Measurements from ENCODE around the gene ENOX2. TPM values are rescaled to one million over a fixed set of nuclear protein-coding genes. Genes with fewer than 3 reads are reported as not detected.
"Not testable (repeated sequence)": the region's sequence is repeated elsewhere in the genome, so short reads cannot be mapped to it uniquely, and the experiment has no call there.

The ENOX2 gene
- total RNA-seq, 1 experiment from 2014 or later: 14.5 TPM

DNA sequence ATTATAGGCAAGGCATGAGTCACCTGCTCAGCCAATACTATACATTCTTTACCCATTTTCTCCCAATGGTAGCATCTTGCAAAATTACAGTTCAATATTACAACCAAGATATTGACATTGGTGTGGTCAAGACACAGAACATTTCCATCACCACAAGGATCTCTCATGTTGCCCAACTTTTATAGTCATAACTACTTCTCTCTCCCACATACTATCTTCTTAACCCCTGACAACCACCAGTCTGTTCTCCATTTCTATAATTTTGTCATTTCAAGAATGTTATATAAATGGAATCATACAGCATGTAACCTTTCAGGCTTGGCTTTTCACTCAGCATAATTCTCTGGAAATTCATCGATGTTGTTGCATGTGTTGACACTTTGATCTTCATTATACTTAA is 144.9 kb downstream of the ENOX2 start:
- no peak for DNase-seq (ENCODE audit: low read depth)

DNA sequence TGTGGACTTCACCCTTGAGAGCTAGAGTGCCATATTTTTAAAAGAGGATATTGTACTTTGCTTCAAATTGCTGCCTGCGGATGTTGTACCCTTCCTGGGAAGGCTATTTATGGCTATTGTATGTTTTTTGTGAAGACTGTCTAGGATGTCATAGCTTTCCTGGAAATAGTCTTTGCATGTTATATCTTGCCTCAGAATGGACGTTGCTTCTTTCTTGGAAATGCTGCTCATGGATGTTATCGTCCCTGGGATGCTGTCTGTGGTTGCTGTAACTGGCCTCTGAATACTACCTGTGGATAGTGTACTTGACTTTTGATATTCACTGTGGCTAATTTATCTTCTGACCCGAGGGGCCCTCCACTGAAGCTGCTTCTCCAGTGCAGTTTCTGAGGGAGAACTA is 146.8 kb downstream of the ENOX2 start:
- no peak for DNase-seq (ENCODE audit: low read depth)

DNA sequence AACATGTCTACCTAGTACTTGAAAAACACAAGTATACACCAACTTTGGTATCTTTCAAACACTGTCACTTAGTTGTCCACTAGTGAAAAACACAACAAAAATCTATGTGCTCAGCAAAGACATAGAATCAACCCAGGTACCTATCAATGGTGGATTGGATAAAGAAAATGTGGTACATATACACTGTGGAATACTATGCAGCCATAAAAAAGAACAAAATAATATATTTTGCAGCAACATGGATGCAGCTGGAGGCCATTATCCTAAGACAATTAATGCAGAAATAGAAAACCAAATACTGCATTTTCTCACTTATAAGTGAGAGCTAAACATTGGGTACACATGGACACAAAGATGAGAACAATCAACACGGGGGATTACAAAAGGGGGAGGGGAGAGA is 148.7 kb downstream of the ENOX2 start:
- no peak for DNase-seq (ENCODE audit: low read depth)

DNA sequence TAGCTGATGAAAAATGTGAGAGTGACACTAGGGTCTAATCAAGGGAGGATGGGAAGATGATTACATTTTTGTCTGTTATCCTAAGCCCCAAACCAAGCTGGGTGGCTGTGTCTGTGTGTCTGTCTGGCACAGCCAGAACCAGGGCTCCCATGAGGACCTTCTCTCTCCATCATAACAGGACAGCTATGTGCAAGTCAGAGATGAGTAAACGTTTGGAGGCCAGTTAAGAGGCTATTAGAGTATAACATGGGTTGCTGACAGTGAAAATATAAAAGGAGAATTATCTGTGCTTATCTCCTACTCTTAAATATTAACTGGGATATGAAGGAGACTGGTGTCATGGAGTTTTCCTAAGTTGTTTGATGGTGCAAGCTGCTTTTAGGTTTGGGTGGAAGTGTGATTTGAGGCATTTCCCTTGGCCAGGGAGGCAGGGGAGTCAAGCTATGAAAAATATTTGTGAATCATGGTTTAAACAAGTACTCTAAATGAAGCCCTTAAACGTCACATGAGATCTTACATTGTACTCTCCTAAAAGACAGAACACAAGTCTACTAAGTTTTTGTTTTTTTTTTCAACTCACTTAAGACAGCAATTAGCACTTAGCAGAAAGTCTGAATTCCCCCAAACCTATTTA is 156.2 kb downstream of the ENOX2 start:
- DNase-seq (ENCODE audit: low read depth): no peak

DNA sequence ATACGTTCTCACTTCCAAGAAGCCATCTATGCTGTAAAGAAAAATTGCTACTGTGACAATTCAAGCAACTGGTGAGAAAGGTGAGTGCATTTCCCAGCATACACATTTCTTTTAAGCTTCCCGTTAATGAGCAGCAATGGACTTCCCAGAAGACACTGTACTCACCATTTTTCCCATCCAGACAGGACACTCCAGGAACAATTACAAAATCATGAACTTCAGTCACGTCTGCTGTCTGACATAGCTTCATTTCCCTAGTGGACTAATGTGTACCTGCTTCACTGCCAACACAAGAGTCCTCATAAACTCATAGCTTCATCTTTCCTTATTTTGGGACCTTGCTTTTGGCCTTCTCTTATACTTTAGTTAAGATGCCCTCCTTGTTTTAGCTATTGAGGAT is 156.9 kb downstream of the ENOX2 start:
- no peak for DNase-seq (ENCODE audit: low read depth)

DNA sequence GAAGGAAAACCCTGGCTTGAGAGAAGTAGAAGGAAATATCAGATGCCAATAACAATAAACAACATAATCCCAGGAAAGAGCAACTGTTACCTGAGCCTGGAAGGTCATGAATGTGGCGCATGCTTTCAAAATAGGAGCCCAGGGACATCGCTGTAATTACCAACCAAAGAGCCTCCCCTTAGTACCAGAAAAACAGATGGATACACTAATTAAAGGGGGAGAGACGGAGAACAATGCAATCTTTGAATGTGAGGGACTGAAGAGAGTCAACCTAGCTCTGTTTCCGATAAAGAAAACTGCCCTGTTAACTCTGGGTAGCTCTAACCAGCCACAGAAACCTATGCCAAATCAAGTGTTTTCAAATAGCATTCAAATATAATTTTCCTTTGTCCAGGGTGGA is 161.4 kb downstream of the ENOX2 start:
- DNase-seq (ENCODE audit: low read depth): no peak

DNA sequence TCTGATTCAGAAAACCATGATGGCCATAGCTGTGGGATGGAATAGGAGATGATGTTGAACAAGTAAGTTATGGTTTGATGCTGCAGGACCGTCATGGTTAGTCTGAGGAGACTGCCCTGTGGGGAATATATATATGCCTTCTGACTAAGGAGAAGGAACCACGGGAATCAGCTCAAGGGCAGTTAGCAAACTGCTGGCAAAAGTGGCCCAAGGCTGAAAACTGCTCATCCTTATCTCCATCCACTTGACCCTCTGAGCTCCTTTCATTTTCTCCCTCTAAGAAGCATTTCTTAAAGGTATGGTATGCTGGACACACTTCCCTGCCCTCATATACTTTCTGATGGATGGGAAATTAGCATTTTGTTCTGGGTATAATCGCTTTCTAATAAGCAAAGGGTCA is 161.9 kb downstream of the ENOX2 start:
- no peak for DNase-seq (ENCODE audit: low read depth)

DNA sequence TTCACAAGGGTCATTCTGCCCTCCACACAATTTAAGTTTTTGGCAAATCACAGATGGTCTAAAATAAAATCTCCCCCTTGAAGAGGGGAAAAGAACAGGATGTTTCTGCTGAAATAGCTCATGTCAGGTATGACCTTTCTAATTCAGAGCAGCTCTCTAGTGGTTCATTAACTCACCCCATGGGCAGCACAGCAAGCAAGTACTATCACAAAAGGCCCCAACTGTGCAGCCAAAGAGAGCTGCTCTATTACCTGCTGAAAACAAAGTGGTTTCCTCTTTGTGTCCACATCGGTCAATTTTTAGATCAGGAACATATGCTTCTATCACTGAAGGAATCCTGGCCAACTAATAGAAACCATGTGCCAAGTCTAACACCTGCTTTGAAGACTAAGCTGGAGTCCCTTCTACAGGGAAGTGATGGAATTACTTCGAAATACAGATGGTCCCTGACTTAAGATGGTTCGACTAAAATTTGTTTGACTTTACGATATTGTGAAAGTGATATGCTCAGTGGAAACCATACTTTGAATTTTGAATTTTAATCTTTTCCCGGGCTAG is 164.3 kb downstream of the ENOX2 start:
- no peak for DNase-seq (ENCODE audit: low read depth)

DNA sequence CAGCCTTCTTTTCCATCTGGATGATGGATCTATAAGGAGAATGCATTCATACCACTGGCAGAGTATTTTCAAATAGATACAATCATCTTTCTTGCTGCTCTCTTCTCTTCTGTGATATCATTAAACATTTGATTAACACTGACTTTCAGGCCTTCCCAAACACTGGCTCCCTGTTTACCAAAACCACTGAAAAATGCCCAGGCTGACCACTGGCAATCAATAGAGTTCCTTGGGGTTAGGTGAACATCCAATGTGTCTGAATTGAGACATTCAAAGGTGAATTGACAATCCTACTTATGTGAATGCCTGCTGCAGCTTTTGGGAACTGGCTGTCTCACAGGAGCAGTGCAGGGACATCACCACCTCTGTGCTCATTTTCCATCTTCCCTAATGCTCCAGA is 168.3 kb downstream of the ENOX2 start:
- DNase-seq (ENCODE audit: low read depth): no peak

DNA sequence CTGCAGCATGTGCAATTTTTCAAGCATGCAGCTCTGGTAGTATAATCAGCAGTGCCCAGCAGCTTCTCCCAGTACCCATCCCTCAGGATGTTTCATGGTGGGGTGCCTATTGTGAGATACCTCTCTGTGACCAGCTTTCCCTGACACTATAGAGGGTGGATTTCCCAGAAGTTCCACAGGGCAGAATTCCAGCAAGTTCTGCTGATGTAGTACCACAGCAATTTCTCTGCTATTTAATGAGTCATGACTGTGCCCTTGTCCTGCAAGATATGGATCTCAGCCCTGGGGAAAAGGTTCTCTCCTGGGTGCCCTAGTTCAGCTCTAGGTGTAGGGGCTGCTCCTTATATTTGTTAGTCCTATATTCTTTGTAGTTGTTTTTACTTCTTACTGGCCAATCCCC is 174.8 kb downstream of the ENOX2 start:
- no peak for DNase-seq (ENCODE audit: low read depth)

DNA sequence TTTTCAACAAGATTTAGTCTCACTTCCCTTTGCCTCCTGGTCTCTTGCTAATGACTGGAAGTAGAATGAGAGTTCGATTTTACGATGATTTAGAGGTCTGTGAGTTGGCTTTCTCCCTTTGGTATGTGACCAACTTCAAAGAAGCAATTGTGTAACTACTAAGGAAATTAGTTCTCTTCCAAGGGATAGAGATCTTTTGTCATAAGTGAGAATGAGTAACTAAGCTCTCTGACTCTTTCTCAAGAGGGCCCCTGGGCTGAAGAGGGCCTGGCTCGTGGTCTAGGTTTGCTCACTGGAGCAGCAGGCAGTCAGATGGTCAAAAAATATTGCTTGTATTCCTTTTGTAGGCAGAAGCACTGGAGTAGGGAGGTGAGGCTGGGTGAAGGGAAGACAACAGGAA is 176.3 kb downstream of the ENOX2 start:
- peak; percentile 15 for DNase-seq (ENCODE audit: low read depth)

DNA sequence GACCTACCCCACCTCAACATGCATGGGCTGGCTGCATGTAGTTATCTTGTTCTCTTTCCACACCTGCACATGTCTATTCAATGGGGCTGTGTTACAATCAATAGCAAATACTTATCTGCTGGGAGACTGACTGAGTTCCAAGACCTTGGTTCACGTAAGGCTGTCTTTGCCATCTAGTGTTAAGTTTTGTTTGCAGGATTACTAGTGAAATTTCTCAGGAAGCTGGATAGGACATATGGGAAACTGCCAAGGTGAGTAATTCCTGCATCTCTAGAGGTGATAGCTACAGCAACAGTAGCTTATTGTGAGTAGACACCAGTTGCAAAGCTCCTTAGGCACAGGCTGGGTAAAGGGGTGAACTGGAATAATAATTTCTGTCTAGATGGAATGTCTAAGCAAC is 177.5 kb downstream of the ENOX2 start:
- no peak for DNase-seq (ENCODE audit: low read depth)

DNA sequence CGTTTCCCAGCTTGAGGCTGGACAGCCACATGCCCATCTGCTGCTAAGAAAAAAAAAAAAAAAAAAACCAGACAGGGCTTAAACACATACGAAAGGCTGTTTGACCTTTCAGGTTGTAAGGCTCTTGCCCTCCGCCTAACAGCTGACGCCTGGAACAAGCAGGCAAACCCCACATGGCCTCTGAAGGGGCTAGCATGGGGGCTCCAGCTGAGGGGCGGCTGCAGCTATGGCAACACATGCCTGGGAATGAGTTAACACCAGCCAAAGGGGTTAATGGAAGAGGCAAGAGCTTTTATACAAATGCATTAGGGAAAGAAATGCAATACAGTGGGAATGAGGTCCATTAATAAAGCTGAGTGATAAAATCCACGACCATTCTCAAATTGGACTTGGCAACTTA is 183.6 kb downstream of the ENOX2 start:
- DNase-seq (ENCODE audit: low read depth): no peak

DNA sequence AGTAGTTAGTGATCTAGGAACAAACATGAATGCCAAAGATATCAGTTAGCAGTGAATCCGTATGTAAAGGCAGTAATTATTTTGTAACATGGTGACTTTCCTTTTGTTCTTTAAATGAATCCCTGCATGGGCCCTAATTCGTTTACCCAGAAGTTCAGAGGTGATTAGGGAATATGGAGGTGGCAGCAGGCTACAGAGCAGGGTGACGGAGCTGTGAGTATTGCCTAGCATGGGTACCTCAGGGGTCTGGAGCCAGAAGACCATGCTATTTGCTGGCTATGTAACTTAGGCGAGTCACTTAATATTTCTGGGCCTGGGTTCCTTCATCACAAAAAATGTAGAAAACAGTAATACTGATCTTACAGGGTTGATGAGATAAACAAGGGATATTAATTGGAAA is 184.9 kb downstream of the ENOX2 start:
- no peak for DNase-seq (ENCODE audit: low read depth)

DNA sequence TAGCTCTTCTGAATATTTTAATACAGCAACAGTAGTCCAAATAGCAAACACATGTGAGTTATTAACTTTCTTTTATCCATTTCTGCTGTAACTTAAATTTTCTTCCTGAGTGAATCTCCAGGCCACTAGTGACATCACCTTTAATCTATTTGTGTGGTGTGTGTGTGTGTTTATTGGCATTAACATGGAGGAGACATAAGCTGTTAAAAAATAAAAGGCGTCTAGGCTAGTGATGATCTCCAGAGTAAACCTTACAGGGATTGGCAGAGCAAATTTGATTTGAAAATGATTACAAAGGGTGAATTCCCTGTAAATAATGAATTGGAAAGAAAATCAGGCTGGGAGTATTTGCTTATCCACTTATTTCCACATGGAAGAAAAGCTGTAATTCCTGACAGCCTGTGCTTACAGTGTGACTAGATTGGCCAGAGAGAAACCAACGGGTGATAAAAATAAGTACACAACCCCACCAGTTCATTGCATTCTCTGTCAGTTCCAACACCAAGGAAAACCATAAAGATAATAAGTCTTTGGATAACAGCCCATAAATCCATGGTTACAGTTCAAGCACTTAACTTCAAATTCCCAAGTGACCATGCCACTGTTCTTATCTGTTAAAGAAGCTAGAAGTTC is 186.1 kb downstream of the ENOX2 start:
- no peak for DNase-seq (ENCODE audit: low read depth)

DNA sequence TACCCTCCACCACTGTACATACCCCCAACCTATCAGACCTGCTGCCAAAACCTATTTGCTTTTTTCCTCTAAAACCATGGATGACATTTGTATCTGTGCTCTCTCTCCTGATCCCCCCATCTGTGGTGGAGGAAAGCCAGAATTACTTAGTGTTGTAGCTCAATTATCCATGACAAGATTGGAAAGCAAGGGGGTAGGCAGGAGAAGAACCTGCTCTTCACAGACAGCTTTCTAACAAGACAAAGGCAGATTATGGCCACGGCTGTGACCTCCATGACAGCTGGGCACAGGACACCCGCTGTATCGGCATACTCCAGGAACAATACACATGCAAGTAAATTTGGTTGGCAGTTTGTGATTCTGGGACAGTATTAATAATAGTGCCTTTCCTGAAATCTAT is 186.7 kb downstream of the ENOX2 start:
- DNase-seq (ENCODE audit: low read depth): no peak

DNA sequence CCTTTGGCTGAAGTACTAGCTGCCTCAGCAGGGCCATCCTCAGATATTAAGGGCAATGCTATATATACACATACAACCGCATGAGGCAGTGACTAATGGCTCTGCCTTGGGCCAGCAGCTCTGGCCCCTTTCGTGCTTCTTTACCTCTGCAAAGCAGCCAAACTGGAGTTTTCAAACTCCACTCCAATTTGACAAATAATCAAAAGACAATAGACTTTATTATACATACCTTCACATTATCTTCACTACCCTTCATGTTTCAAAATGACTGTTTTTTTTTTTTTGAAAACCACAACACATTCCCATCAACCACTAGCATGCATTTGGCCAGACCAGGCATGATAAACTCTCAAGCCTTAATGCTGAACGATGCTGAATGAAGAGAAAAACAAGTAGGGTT is 187.7 kb downstream of the ENOX2 start:
- DNase-seq (ENCODE audit: low read depth): no peak

DNA sequence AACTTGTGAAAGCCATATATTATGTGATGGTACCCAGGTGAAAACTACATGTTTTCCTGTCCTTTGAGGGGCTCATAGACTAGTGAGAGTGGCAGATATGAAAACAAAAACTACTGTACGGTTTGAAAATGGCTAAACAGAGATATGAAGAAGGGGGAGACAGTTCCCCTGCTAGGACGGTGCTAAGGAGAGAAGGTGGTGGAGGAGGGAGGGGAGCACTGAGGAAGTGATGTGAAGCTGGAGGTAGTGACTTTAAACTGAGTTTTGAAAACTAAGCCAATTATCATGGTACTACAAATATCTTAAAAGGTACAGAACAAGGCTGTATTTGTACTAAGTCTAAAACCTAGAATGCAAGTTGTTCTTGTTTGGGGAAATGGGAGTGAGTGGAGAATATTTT is 188.3 kb downstream of the ENOX2 start:
- DNase-seq (ENCODE audit: low read depth): no peak

DNA sequence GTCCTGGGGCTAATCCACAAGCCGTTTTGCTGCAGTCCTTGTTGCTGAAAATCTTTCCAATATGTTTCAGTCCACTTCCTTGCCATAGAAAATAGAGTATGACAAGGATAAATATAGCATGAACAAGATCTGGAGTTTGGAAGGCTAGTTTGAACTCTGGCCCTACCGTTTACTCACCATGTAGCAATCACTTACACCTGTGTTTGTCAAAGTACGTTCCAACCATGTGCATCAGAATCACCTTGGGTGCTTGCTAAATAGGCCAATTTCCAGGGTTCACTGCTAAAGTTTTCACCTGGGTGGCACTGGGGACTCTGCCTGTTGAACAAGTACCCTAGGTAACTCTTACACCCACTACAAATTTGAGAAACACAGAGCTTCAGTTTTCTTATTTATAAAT is 188.9 kb downstream of the ENOX2 start:
- no peak for DNase-seq (ENCODE audit: low read depth)

DNA sequence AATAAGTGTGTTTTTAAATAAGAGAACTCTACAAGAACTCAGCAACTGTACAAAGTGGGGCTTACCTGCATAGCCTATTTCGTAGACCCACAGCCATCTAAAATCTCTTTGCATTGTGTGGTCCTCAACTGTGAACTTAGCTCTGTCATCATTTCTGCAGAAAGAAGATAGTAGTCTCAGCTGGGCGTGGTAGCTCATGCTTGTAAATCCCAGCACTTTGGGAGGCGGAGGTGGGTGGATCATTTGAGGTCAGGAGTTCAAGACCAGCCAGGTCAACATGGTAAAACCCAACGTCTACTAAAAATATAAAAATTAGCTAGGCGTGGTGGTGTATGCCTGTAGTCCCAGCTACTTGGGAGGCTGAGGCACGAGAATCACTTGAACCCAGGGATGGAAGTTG is 193.8 kb downstream of the ENOX2 start:
- DNase-seq (ENCODE audit: low read depth): not testable (repeated sequence)

DNA sequence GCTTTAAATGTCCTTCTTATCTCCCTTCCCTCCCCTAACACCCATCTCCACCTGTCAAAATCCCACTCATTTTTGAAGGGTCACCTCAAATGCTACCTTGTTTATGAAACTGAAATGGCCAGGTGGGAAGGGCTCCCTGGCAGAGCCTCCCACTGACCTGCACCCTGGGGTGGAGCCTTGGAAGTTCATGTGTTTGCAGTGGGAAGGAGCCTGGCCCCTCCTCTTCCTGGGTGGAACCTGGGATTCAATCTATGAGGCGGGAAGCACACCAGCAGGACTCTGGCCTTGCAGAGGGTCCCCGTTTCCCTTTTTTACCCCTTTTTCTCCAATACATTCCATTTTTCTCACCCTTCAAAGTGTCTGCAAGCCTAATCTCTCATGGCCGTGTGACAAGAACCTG is 197.4 kb downstream of the ENOX2 start:
- no peak for DNase-seq (ENCODE audit: low read depth)

DNA sequence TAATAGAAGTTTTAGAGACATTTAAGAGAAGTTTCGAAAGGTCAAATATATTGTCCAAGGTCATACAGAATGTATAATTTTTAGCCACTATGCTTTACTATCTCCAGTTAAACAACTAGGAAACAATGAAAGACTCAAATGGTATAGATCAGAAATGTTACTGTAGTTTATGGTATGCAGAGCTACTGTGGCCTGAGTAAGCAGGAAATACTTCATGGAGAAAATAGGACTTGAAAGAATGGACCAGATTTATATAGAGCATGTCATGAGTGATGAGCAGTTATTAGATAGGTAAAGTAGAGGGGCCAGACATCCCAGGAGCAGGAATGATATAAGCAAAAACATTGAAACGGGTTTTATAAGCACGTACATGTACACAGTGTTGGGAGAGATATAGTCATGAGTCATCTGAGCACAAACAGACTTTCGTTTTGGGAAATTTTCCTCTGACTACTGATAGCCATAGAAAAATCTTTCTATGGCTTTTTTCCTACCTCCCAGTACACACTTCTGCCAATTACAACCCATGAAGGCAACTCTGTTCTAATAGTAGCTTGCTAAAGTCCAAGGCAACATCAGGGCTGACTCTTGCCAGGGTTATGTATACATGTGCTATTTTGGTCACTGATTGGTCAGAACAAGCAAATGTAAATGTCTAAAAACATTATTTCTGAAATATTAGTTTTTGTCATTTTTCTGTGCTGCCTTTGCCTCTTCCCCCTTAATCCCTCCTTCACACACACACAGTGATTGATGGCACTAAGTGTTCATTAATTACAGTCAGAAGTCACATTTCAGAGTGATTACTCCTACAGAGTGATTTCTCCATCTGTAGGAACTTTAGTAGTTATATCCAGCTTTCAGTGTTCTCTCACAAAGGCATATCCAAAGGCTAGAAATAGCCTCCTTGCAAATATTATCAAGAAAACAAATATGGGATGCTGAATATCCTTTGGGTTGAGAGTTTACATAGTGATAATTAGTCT is 198.7 kb downstream of the ENOX2 start:
- DNase-seq (ENCODE audit: low read depth): peak; percentile 31

Measured in LHCN-M2 (cell line).